ENCODE measurements around the gene LCN1.
"Not testable (repeated sequence)": the region's sequence is repeated elsewhere in the genome, so short reads cannot be mapped to it uniquely, and the experiment has no call there.

LCN1 gene

GRCh38 chr9:135523521-135524129 lies 2.4 kb downstream of the LCN1 start:
- DNase-seq (ENCODE audit: low spot score): no peak

DNA sequence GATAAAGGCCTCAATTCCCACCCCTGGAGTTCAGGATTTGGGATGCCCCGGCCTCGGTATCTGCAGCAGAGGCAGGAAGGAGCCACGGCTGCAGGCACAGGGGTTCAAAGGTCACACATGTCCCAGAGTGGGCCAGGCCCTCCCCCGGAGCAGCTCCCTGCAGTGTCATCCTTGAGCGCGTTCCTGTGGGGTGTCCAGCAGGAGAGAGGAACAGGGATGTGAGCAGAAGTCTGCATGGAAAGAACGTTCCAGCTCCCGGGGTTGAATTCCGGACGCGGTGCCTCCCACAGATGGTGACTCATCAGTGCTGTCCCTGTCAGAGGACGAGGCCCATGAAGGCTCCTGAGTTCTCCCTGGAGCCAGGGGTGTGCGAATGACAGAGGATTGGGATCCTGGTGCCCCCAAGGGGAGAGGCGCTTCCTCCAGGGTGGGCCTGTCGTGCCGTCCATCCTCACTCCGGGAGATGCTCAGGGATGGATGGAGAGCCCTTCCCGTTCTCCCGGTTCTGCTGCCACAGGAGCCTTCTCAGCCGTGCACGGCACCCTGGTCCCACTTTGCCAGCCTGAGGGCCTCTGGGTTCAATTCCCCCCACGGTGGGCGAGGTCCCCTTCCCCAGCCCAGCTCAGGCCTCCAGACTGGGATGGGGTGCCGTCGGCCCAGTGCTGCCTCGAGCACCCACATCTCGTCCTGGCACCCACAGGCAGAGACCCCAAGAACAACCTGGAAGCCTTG lies 3.1 kb downstream of the LCN1 start:
- DNase-seq (ENCODE audit: low spot score): no peak

DNA sequence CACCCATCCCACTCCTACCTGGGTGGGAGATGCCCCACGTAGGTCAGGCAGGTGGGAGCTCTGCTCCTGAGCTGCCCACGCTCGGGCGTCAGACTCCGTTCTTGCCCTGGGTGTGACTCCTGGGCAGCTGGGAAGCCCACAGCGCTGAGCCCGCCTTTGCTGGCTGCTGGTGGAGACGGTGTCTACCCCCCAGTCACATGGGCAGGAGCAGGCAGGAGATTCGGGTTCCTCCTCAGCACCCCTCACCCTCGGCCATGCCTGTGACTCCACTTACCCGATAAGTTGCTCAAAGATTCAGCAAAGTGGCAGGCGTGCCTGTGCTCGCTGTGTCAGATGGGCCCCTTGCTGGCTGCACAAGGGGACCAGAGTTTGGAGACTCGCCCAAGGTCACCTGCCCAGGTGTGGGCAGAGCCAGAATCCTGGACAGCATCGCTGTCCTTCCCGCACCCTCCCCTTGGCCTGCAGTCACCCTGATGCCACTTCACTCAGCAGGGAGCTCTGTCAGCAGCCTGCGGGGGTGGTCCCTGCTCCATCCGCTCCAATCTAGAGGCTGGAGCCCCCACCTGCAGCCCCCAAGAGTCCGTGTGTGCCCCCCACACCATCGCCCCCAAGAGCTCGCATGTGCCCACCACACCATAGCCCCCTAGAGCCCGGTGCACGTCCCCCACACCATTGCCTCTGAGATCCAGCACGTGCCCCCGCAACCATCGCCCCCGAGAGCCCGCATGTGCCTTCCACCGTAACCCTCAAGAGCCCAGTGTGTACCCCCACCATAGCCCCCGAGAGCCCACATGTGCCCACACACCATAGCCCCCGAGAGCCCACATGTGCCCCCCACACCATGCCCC lies 4.2 kb downstream of the LCN1 start:
- no peak for DNase-seq (ENCODE audit: low spot score)

GRCh38 chr9:135526089-135526729 lies 5.0 kb downstream of the LCN1 start:
- no peak for DNase-seq (ENCODE audit: low spot score)

- DNase-seq (ENCODE audit: low spot score): no peak
Measured at GRCh38 chr9:135526730-135527571, 5.7 kb downstream of the LCN1 start.

- DNase-seq (ENCODE audit: low spot score): not testable (repeated sequence)
Measured at GRCh38 chr9:135528842-135529435, 7.7 kb downstream of the LCN1 start.

- no peak for DNase-seq (ENCODE audit: low spot score)
Measured at GRCh38 chr9:135530146-135530545, 8.9 kb downstream of the LCN1 start.

DNA sequence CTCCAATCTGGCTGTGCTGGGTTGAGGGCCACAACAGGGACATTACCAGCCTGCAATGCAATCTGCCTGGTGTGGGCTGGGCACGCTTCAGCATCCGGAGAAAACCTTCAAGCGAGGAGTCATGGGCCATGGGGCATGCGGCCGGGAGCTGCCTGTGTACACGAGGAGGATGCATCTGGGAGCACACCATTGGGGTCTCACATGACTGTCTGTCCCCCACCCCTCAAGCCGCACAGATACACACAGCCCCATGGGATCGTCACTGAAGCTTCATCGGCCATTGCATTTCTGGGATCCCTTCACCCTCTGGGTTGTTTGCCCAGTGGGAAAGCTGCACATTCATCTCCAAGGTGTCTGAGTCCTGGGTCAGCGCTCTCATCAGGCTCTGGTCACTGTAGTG lies 9.9 kb downstream of the LCN1 start:
- DNase-seq (ENCODE audit: low spot score): no peak

DNA sequence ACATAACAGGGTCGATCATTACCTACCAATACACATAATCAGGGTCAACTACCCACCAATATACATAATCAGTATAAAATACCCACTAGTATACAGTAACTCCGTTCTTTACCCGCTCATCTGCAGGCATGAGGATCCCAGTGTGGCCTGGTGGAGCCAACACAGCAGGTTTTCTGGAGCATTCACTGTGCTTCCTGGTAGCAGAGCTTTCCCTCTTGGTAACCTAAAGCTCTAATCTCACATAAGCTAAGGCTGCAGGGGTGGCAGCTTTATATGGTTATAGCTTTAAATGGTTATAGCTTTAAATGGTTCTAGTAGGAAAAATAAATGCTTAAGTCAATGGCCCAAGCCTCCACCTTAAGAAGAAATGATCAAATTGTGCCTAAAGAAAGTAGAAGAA lies 11.9 kb downstream of the LCN1 start:
- no peak for DNase-seq (ENCODE audit: low spot score)

- no peak for DNase-seq (ENCODE audit: low spot score)
Measured at GRCh38 chr9:135533674-135534073, 12.4 kb downstream of the LCN1 start.

- DNase-seq (ENCODE audit: low spot score): not testable (repeated sequence)
Measured at GRCh38 chr9:135534192-135534711, 13.0 kb downstream of the LCN1 start.

DNA sequence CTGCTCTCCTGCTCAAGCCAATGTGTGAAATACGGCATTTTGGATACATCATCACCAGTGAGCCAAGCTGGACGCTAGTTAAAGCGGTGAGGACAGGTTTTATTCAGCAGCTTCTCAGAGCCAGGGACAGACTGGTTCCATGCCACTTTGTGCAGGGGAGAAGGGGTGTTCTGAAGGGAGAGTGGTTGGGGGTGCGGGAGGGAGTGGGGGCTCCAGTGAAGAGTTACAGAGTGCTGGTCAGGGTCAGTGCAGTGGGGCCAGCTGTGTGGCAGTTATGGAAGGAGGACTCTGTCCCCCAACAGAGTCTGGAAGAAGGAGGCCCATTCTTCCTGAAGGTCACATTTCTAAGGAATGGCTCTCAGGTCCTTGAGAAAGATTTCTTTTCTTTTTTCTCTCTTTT lies 13.6 kb downstream of the LCN1 start:
- DNase-seq (ENCODE audit: low spot score): not testable (repeated sequence)

- DNase-seq (ENCODE audit: low spot score): not testable (repeated sequence)
Measured at GRCh38 chr9:135535631-135536030, 14.4 kb downstream of the LCN1 start.

- no peak for DNase-seq (ENCODE audit: low spot score)
Measured at GRCh38 chr9:135536216-135536615, 15.0 kb downstream of the LCN1 start.

DNA sequence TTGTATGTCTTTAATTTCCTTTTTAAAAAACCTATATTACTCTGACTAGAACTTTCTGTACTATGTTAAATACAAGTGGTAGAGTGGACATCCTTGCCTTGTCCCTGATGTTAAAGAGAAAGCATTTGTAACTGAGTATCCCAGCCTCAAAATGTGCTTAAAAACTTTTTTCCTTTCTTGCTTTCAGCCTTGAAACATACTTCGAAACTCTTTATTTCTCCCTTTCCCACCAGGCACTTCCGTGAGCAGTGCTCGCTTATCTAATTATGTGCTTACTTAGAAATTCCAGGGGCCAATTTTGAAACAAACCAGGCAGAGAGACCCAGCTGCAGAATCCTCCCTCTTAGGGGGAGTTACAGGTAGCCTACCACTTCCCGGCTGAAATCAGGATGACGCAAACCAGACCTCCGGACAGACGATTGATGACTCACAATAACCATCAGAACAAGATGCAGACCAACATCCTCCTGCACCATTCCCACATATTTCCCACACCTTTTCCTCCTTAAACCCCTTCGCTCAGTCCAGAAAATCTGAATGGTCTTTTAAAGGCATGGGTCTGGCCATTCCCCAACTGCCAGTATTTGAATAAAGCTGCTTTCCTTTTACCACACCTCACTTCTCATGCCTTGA lies 22.1 kb downstream of the LCN1 start:
- not testable (repeated sequence) for DNase-seq (ENCODE audit: low spot score)

- no peak for DNase-seq (ENCODE audit: low spot score)
Measured at GRCh38 chr9:135544981-135545635, 23.9 kb downstream of the LCN1 start.

- not testable (repeated sequence) for DNase-seq (ENCODE audit: low spot score)
Measured at GRCh38 chr9:135545646-135546176, 24.5 kb downstream of the LCN1 start, which contains the start of gene OBP2A. Gene OBP2A (plus strand): TSS chr9:135546126. CDS start chr9:135546181, 55 bp downstream.

DNA sequence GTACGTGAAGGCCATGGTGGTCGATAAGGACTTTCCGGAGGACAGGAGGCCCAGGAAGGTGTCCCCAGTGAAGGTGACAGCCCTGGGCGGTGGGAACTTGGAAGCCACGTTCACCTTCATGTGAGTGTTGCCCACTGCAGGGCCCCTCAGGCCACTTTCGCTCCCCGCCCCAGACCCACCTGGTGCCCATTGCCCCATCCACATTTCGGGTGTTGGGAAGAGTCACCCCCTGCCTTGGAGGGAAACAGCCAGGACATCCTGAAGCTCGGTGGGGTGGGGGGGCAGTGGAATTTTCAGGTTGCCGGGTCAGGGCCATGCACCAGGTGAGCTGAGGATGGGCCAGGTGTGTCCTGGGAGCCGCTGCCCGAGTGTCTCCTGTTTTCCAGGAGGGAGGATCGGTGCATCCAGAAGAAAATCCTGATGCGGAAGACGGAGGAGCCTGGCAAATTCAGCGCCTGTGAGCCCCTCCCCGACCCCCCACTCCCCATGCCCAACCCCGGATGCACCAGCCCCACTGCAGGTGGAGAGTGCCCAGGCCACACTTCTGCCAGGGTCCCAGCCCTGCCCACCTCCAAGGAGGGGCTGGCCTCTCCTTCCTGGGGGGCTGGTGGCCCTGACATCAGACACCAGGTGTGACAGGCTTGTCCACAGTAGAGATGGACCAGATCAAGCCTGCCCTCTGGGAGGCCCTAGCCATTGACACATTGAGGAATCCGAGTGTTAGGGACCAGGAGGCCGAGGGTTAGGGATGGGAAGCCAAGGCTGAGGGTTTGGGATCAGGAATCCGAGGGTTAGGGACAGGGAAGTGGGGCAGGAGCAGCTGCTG lies 25.8 kb downstream of the LCN1 start:
- DNase-seq (ENCODE audit: low spot score): not testable (repeated sequence)
